Left renal pelvis (tissue), 4 donors: ENCODE data around the gene ISL2. TPM values are rescaled to one million over a fixed set of nuclear protein-coding genes. Genes with fewer than 3 reads are reported as not detected.

Source experiments
- DNase-seq, 4 donors: peaks; one replicate each; pipeline ENCODE4 v3.0.0-alpha.2; 2013; ENCODE audit warnings: low read depth in 4 of 4, low spot score in 3 of 4
- polyA plus RNA-seq, 4 donors: library from polyadenylated mRNA; unstranded; fragments of 120-200 nt; gene quantifications; one replicate each; pipeline ENCODE4 v1.2.1, GENCODE V29; 2013; ENCODE audit not compliant: insufficient read length in 4 of 4

Gene ISL2
- polyA plus RNA-seq, 4 donors, result 0.14 to 0.48 TPM; not detected in 2

- no peak for DNase-seq
Observed at GRCh38 chr15:76341366-76342057, 4.9 kb downstream of the ISL2 start.

GRCh38 chr15:76342058-76342381 lies 5.4 kb downstream of the ISL2 start:
- DNase-seq, result no peak

- no peak for DNase-seq
Observed at GRCh38 chr15:76342382-76343201, 6.0 kb downstream of the ISL2 start.

- no peak for DNase-seq
Observed at GRCh38 chr15:76343313-76343996, 6.9 kb downstream of the ISL2 start.

GRCh38 chr15:76344893-76345582 lies 8.5 kb downstream of the ISL2 start:
- DNase-seq, result no peak

- peak in 1 of 4 donors; percentile 16 for DNase-seq
Observed at GRCh38 chr15:76345583-76345879, 9.0 kb downstream of the ISL2 start.

GRCh38 chr15:76345880-76346668 lies 9.5 kb downstream of the ISL2 start:
- no peak for DNase-seq

DNA sequence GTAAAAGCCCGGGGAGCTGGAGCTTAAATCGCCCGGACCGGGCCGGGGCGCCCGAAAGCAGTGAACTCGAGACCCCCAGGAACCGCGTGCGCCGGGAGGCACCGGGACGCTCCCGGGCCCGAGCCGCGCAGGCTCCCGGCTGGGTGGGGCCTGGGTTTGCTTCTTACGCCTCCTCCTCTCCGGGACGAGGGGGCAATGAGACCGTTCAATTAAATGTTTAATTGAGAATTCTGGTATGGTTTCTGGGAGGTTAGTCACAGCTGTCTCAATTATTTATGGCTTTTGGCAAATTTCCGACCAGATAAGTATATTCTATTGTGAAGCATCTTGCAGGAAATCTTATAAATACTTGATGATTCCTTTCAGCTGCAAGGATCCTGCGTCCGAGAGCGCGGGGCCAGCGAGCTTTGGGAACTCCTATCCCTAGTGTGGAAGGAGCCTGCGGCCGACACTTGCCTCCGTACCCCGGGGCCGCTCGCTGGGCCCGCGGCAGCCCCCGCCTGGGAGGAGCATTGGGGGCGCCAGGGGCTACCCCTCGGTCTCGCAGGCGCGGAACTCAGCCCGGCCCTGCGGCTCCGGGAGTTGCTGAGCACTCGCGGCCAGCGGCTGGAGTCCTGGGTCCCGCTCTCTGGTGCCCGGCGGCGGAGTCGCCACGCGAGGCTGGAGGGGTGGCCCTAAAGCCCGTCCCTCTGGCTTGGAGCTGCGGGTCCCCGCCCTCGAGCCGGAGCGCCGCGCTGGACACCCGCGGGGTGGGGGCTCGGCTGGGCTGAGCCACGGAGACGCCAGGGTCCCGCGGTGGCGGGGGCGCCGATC lies 10.3 kb downstream of the ISL2 start:
- no peak for DNase-seq

DNA sequence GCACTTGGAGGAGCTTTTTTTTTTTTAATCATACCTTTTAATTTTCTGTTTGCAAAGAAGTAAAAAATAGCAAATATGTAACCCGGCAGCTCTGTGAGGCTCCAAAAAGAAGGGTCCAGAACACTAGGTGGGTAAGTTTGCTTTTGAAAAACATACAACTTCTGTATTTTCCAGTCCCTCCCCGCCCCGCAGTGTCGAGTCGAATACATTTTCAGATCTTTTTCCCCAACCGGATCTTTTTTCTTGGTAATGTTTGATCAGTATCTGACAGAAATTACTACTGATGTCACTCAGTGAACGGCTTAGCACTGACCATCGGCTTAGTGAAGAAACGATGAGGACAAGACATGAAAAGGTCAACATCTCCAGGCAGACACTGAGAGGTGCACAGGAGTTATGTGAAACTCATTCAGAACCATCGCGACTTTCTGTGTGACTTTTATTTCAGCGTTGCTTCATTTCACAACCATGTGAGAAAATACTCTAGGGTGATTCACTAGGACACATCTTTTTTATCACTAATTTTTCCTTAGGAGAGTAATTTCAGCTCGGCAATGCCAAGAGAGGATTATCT lies 11.0 kb downstream of the ISL2 start:
- no peak for DNase-seq

- DNase-seq, result no peak
Observed at GRCh38 chr15:76349301-76350070, 12.9 kb downstream of the ISL2 start.

- DNase-seq, result no peak
Observed at GRCh38 chr15:76353023-76353577, 16.5 kb downstream of the ISL2 start.

DNA sequence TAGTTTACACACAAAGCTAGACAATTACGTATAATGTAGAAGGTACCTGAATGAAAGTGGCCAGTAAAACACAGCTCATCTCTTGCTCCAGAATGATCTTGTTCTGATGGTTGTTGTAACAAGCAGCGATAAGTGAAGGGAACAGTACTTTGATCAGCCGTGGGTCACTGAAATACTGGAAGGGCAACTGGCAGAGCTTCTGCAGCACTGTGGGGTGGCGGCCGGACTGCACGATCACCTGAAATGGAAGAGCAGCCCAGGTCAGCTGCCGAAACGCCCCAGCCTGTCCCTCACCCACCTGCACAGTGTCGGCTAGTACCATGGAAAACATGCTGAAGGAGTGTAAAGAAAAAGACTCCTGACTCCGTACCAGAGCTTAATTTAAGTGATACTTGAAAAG lies 17.3 kb downstream of the ISL2 start:
- DNase-seq, result no peak

DNA sequence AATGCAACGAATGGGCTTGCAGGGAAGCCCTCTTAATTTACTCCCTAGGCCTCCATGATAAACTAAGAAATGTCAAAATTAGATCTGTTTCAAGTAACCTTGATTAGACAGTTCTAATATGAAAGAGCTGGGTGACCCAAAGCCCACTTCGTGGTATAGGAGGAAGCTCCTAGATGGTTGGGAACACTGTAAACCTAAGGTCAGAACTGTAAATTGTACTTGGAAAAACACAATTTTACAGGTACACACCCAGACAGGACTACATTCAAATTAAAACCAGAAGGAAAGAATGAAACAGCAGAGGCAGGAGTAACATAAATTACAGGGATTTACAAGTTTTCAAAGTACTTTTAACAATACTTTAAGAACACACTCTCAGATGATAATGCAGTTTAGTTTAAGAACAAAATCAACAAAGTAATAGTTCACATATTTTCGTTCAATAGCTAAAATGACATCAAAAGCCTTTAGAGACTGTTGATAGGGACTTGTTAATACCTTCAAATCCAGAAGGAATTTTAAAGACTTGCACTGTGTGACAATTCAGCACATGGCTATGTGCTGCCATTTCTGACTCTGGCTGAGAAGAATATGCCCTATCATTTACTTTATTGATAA lies 18.4 kb downstream of the ISL2 start:
- DNase-seq, result no peak

- no peak for DNase-seq
Observed at GRCh38 chr15:76358453-76358852, 21.9 kb downstream of the ISL2 start.

DNA sequence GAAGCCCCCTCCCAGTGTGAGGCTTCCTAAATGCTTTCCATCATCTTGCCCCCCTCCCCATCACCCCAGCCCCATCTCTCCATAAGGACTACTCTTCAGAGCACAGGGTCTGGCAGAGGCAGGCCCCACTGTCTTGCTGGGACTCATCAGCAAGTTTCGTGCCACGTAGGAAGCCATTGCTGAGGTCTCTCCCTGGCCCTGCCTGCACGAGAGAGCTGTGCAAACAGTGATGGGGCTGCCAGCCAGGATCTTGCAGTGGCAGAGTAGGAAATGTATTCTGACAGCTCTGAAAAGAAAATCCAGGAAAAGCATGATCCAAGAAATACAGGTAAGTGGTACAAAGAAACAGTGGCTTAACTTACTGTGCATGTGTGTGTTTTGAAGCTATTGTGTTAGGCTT lies 22.6 kb downstream of the ISL2 start:
- DNase-seq, result no peak

DNA sequence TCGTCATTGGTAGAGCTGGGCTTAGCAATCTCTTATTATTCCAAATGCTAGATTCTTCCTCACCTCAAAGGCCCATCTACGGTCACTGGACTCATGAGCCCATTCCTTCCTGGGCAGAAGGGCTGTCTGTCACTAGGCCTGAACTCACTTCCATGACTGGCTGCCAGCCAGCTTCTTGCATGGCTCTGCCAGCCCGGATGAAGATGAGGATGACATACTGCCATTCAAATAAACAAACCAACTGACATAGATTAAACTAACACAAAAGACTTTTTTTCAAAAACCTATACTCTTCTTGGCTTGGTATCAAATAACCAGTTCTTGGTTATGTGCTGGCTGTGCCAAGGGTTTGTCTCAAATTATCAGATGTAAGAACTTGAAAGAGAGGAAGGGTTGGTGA lies 23.8 kb downstream of the ISL2 start:
- DNase-seq, result no peak

- no peak for DNase-seq
Observed at GRCh38 chr15:76363251-76363650, 26.7 kb downstream of the ISL2 start.

DNA sequence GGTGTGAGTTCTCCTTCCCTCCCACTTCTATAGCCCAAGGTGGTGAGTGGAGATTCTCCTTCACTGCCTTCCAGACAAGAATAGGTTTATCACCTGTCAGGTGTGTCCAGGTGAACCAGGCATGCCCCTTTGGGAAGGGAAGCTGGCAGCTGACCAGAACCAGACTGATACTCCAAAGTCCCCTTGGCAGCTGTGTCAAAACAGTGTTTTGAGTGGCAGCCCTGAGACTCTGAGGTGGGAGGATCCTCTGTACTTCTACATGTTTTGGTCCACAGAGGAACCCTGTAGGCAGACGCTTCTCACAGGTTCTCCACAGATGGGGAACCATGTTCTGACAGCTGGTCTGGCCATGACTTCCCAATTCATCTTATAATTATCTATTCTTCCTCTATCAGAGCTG lies 30.1 kb downstream of the ISL2 start:
- DNase-seq, result no peak
